Lower leg skin (tissue), 3 donors: ENCODE measurements around the gene CFAP410.

Experiments used
- CTCF ChIP-seq, 3 donors: fragments of 450-650 bp; IDR thresholded peaks; one replicate each; pipeline ENCODE4 v1.5.1; 2016; ENCODE audit warnings: antibody characterized with exemption in 3 of 3, mild to moderate bottlenecking in 3 of 3, moderate library complexity in 2 of 3
- POLR2A ChIP-seq, 2 donors: fragments of 450-650 bp; IDR thresholded peaks; one replicate each; pipeline ENCODE4 v1.6.1; 2016 to 2017; ENCODE audit warnings: antibody characterized with exemption in 2 of 2, mild to moderate bottlenecking in 1 of 2, moderate library complexity in 1 of 2

DNA sequence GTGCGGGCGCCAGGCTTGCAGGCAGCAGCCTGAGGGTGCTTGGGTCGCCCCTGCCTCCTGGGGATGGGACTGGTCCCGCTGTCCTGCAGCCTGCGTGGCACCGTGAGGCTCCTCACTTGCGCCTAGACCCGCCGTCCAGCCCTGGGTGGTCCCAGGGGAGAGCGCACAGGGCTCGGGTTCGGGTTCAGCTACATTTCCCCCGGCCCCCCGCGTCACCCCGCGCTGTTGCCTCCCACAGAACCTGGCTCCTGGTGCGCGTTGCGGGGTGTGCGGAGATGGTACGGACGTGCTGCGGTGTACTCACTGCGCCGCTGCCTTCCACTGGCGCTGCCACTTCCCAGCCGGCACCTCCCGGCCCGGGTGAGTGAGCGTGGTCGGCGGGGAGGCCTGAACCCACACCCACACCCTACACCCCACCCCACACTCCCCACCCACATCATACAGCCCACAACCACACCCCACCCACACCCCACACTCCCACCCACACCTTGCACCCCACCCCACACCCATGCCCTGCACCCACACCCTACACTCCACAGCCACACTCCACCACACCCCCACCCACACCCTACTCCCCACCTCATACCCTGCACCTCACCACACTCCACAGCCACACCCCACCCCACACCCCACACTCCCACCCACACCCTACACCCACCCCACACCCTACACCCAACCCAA is 45.5 kb downstream of the CFAP410 start:
- TF ChIP-seq CTCF (IDR thresholded peaks at IDR 0.05) (no peak), POLR2A (IDR thresholded peaks at IDR 0.05) (no peak)
